B cell (primary cell): ENCODE measurements around the gene PNMA3.
"Not testable (repeated sequence)": the region's sequence is repeated elsewhere in the genome, so short reads cannot be mapped to it uniquely, and the experiment has no call there.

Source experiments
- EZH2 ChIP-seq: IDR thresholded peaks from 2 replicates; pipeline ENCODE4 v1.6.1; 2012; ENCODE audit warnings: borderline replicate concordance, low read depth, mild to moderate bottlenecking, moderate library complexity, low read length; ENCODE audit not compliant: insufficient read depth, poor library complexity, severe bottlenecking
- TF ChIP-seq, protein P1 (sequence below): fragments of 200-600 bp; IDR thresholded peaks from one replicate; pipeline ENCODE4 v1.8.0; 2022; ENCODE audit warnings: antibody characterized with exemption, mild to moderate bottlenecking

DNA sequence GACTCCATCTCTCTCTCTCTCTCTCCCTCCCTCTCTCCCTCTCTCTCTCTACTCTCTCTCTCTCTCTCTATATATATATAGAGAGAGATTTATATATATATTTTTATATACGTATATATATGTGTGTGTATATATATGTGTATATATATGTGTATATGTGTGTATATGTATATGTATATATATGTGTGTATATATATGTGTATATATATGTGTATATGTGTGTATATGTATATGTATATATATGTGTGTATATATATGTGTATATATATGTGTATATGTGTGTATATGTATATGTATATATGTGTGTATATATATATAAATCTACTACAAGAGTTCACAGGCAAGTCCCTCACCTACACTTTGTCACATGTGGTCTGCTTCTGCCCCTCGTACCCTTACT, 29.8 kb upstream of the PNMA3 start:
- TF ChIP-seq EZH2, result not testable (repeated sequence)
- TF ChIP-seq, protein P1, sequence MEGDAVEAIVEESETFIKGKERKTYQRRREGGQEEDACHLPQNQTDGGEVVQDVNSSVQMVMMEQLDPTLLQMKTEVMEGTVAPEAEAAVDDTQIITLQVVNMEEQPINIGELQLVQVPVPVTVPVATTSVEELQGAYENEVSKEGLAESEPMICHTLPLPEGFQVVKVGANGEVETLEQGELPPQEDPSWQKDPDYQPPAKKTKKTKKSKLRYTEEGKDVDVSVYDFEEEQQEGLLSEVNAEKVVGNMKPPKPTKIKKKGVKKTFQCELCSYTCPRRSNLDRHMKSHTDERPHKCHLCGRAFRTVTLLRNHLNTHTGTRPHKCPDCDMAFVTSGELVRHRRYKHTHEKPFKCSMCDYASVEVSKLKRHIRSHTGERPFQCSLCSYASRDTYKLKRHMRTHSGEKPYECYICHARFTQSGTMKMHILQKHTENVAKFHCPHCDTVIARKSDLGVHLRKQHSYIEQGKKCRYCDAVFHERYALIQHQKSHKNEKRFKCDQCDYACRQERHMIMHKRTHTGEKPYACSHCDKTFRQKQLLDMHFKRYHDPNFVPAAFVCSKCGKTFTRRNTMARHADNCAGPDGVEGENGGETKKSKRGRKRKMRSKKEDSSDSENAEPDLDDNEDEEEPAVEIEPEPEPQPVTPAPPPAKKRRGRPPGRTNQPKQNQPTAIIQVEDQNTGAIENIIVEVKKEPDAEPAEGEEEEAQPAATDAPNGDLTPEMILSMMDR, result not testable (repeated sequence)
